Sigmoid colon (tissue), 7 donors: ENCODE results near the gene POPDC2. TPM values are rescaled to one million over a fixed set of nuclear protein-coding genes. Genes with fewer than 3 reads are reported as not detected.

Source experiments
- DNase-seq: peaks from one replicate; pipeline ENCODE4 v3.0.0-alpha.2; 2019
- H3K27ac ChIP-seq, 4 donors: fragments of 200-600 bp; sonication (generic); one replicate each; pipeline ENCODE4 v1.5.1; 2016 to 2019; ENCODE audit warnings: mild to moderate bottlenecking in 1 of 4
- H3K27me3 ChIP-seq, 3 donors: fragments of 200-600 bp; sonication (generic); one replicate each; pipeline ENCODE4 v1.5.1; 2019; ENCODE audit warnings: mild to moderate bottlenecking in 1 of 3
- H3K36me3 ChIP-seq, 4 donors: fragments of 200-600 bp; sonication (generic); one replicate each; pipeline ENCODE4 v1.5.1; 2016 to 2019
- H3K4me1 ChIP-seq, 4 donors: fragments of 200-600 bp; sonication (generic); one replicate each; pipeline ENCODE4 v1.5.1; 2017 to 2019
- H3K4me3 ChIP-seq, 4 donors: fragments of 200-600 bp; sonication (generic); one replicate each; pipeline ENCODE4 v1.5.1; 2017 to 2019; ENCODE audit warnings: mild to moderate bottlenecking in 2 of 4, moderate library complexity in 1 of 4
- H3K9me3 ChIP-seq, 4 donors: fragments of 200-600 bp in 3 of 4; sonication (generic) in 3 of 4; one replicate each; pipeline versions ENCODE4 v1.5.1 to v1.6.1; 2013 to 2019
- CTCF ChIP-seq, 4 experiments: fragments of 450-650 bp in 3 of 4; fragments of 200-600 bp in 1 of 4; IDR thresholded peaks; one replicate each; pipeline ENCODE4 v1.5.1; 2016 to 2019; ENCODE audit warnings: antibody characterized with exemption in 4 of 4, mild to moderate bottlenecking in 3 of 4, moderate library complexity in 2 of 4
- EP300 ChIP-seq, 4 donors: sonication (generic); formaldehyde crosslinking; IDR thresholded peaks; one replicate each; pipeline ENCODE4 v1.6.1; 2017; ENCODE audit warnings: antibody characterized with exemption in 4 of 4
- POLR2A ChIP-seq, 2 donors: fragments of 450-650 bp; IDR thresholded peaks; one replicate each; pipeline ENCODE4 v1.6.1; 2016; ENCODE audit warnings: antibody characterized with exemption in 2 of 2, mild to moderate bottlenecking in 2 of 2, moderate library complexity in 2 of 2
- POLR2AphosphoS5 ChIP-seq, 4 donors: sonication (generic); formaldehyde crosslinking; IDR thresholded peaks; one replicate each; pipeline ENCODE4 v1.6.1; 2017; ENCODE audit warnings: antibody characterized with exemption in 4 of 4
- WGBS, 2 donors: extraction: QIAGEN DNeasy Blood & Tissue Kit; methylation state at CpG; one replicate each; pipeline ENCODE4 v1.1.7; 2013; 5-methylcytosine and 5-hydroxymethylcytosine counted together
- intact Hi-C: fragments of 100-400 bp; cut with DNase I; formaldehyde crosslinking; loops from one replicate; pipeline ENCODE4 v1.15.1; 2023
- polyA plus RNA-seq, 3 donors: library from polyadenylated mRNA; stranded (reverse); fragments of 200-250 nt; gene quantifications; one replicate each; pipeline ENCODE4 v1.2.3, GENCODE V29; 2013
- total RNA-seq, 4 donors: library from RNA; depleted of rRNA; stranded (reverse); fragments of >200 nt; gene quantifications; one replicate each; pipeline ENCODE4 v1.1.0, GENCODE V29; 2016
- donor health status: healthy with polysubstance abuse.
- donor health status: Bipolar disorder and iron deficiency.
- donor health status: healthy.

Gene POPDC2
- total and polyA plus RNA-seq, 7 donors, result 1.2 to 203 (median 86.6) TPM

- intact Hi-C loops, result no loop called here
- Histone ChIP-seq H3K27ac (no peak overlapping the region), H3K4me1 (peaks cover 0 to 52% (median 41%) of the 10 kb centered on the region in 4 donors), H3K36me3 (peaks cover 9 to 94% (median 25%) of the 10 kb centered on the region in 4 donors), H3K9me3 (no peaks in the 10 kb centered on the region), H3K27me3 (no peaks in the 10 kb centered on the region), H3K4me3 (no peak overlapping the region)
- TF ChIP-seq CTCF (IDR thresholded peaks at IDR 0.05) (no peak), POLR2A (IDR thresholded peaks at IDR 0.05) (no peak), POLR2AphosphoS5 (IDR thresholded peaks at IDR 0.05) (no peak), EP300 (IDR thresholded peaks at IDR 0.05) (no peak)
- no peak for DNase-seq
- WGBS, 2 donors, result 86 to 93% methylated on average over 1 of the region's 1 CpG
These were observed 15.9 kb downstream of the POPDC2 start for GRCh38 chr3:119644481-119644880.

GRCh38 chr3:119643528-119643927, 16.9 kb downstream of the POPDC2 start:
- Histone ChIP-seq H3K27me3 (no peaks in the 10 kb centered on the region), H3K36me3 (peaks cover 9 to 93% (median 26%) of the 10 kb centered on the region in 4 donors), H3K9me3 (no peaks in the 10 kb centered on the region), H3K27ac (peak overlapping the region in 3 of 4 donors; percentile 24 to 56 (median 25)), H3K4me1 (peaks cover 0 to 51% (median 42%) of the 10 kb centered on the region in 4 donors), H3K4me3 (no peak overlapping the region)
- intact Hi-C loops, result no loop called here
- 94 to 97% methylated on average over 2 of the region's 2 CpGs for WGBS, 2 donors
- TF ChIP-seq CTCF (IDR thresholded peaks at IDR 0.05) (no peak), POLR2A (IDR thresholded peaks at IDR 0.05) (no peak), POLR2AphosphoS5 (IDR thresholded peaks at IDR 0.05) (no peak), EP300 (IDR thresholded peaks at IDR 0.05) (no peak)
- DNase-seq, result no peak

- intact Hi-C loops, result no loop called here
- peak overlapping the region in 3 of 4 donors; percentile 24 to 56 (median 25) for H3K27ac ChIP-seq
- no peaks in the 10 kb centered on the region for H3K27me3 ChIP-seq
- H3K36me3 ChIP-seq, result peaks cover 5 to 87% (median 23%) of the 10 kb centered on the region in 4 donors
- no peak for DNase-seq
- 76 to 79% methylated on average over 5 of the region's 5 CpGs for WGBS, 2 donors
- H3K9me3 ChIP-seq, result no peaks in the 10 kb centered on the region
- H3K4me3 ChIP-seq, result no peak overlapping the region
- no peak for TF ChIP-seq POLR2AphosphoS5 (IDR thresholded peaks at IDR 0.05)
- TF ChIP-seq POLR2A (IDR thresholded peaks at IDR 0.05), result no peak
- no peak for TF ChIP-seq CTCF (IDR thresholded peaks at IDR 0.05)
- no peak for TF ChIP-seq EP300 (IDR thresholded peaks at IDR 0.05)
- peaks cover 0 to 51% (median 42%) of the 10 kb centered on the region in 4 donors for H3K4me1 ChIP-seq
These were observed 17.5 kb downstream of the POPDC2 start for GRCh38 chr3:119642746-119643473.

- H3K27ac ChIP-seq, result no peak overlapping the region
- no peak for DNase-seq
- no peak for TF ChIP-seq CTCF (IDR thresholded peaks at IDR 0.05)
- WGBS, 2 donors, result 99 to 100% methylated on average over 2 of the region's 2 CpGs
- intact Hi-C loops, result no loop called here
- H3K4me1 ChIP-seq, result peaks cover 0 to 51% (median 39%) of the 10 kb centered on the region in 4 donors
- no peaks in the 10 kb centered on the region for H3K27me3 ChIP-seq
- peaks cover 2 to 72% (median 18%) of the 10 kb centered on the region in 4 donors for H3K36me3 ChIP-seq
- no peaks in the 10 kb centered on the region for H3K9me3 ChIP-seq
- no peak overlapping the region for H3K4me3 ChIP-seq
These were observed 19.0 kb downstream of the POPDC2 start for GRCh38 chr3:119641416-119641815.
